PC-3 (cell line): ENCODE measurements around the gene RAB5IF. TPM values are rescaled to one million over a fixed set of nuclear protein-coding genes. Genes with fewer than 3 reads are reported as not detected.

Experiments used
- ATAC-seq: fragments of 200-7000 bp; cut with Tn5 transposase; 2 replicates; pipeline ENCODE4 v1.9.1; 2020; ENCODE audit warnings: mild to moderate bottlenecking, moderate library complexity
- BruUV-seq: library from RNA; stranded (reverse); fragments of 400-500 nt; replicated peaks from 2 replicates; lab custom pipeline; 2021; lab: Mats Ljungman, UMichigan
- CTCF ChIA-PET: fragments of 300-600 bp; sonication (Branson Sonifier 250); formaldehyde crosslinking; loops from one replicate; lab custom pipeline; 2022; ENCODE audit warnings: antibody characterized with exemption; lab: Charles Lee
- POLR2A ChIA-PET: fragments of 300-600 bp; sonication (Branson Sonifier 250); formaldehyde crosslinking; loops from one replicate; lab custom pipeline; 2022; ENCODE audit warnings: antibody characterized with exemption; ENCODE audit not compliant: unreplicated experiment; lab: Charles Lee
- DNase-seq: peaks from one replicate; pipeline ENCODE4 v3.0.0-alpha.2; 2015
- H2AFZ ChIP-seq: fragments of 300-600 bp; sonication (generic); 2 replicates; pipeline ENCODE4 v1.6.0; 2016; ENCODE audit warnings: antibody characterized with exemption, low read length
- H3F3A ChIP-seq: fragments of 300-600 bp; sonication (generic); one replicate; pipeline ENCODE4 v1.6.0; 2017; ENCODE audit warnings: antibody characterized with exemption, low read length, control low read depth, mild to moderate bottlenecking; ENCODE audit not compliant: unreplicated experiment
- H3K27ac ChIP-seq: fragments of 300-600 bp; sonication (generic); 2 replicates; pipeline ENCODE4 v1.5.1; 2016; ENCODE audit warnings: mild to moderate bottlenecking, low read length
- H3K27me3 ChIP-seq: fragments of 300-600 bp; sonication (generic); 2 replicates; pipeline ENCODE4 v1.6.1; 2016; ENCODE audit warnings: low read length, mixed read lengths
- H3K36me3 ChIP-seq: fragments of 300-600 bp; sonication (generic); 2 replicates; pipeline ENCODE4 v1.6.1; 2016; ENCODE audit warnings: low read depth, mixed run types, low read length, mixed read lengths
- H3K4me1 ChIP-seq: fragments of 300-600 bp; sonication (generic); 2 replicates; pipeline ENCODE4 v1.5.1; 2016; ENCODE audit warnings: low read length; ENCODE audit not compliant: insufficient read depth
- H3K4me2 ChIP-seq: fragments of 300-600 bp; sonication (generic); 2 replicates; pipeline ENCODE4 v1.6.0; 2016; ENCODE audit warnings: low read length
- H3K4me3 ChIP-seq: fragments of 300-600 bp; sonication (generic); 2 replicates; pipeline ENCODE4 v1.5.1; 2016; ENCODE audit warnings: mild to moderate bottlenecking, low read length, mixed read lengths
- H3K79me2 ChIP-seq: fragments of 300-600 bp; sonication (generic); 2 replicates; pipeline ENCODE4 v1.6.1; 2017; ENCODE audit warnings: low read length, mixed read lengths
- H3K9ac ChIP-seq: fragments of 300-600 bp; sonication (generic); 2 replicates; pipeline ENCODE4 v1.6.0; 2016; ENCODE audit warnings: mild to moderate bottlenecking, low read length
- H3K9me2 ChIP-seq: fragments of 300-600 bp; sonication (generic); replicated peaks from 2 replicates; pipeline ENCODE4 v1.6.1; 2016; ENCODE audit warnings: mixed run types, low read length, mixed read lengths
- H3K9me3 ChIP-seq: fragments of 300-600 bp; sonication (generic); 2 replicates; pipeline ENCODE4 v1.6.1; 2016; ENCODE audit warnings: low read length, mixed read lengths
- H4K20me1 ChIP-seq: fragments of 300-600 bp; sonication (generic); 2 replicates; pipeline ENCODE4 v1.6.1; 2016; ENCODE audit warnings: low read length, mixed read lengths
- CTCF ChIP-seq: fragments of 300-600 bp; sonication (generic); conservative IDR thresholded peaks from 2 replicates; pipeline ENCODE4 v1.5.1; 2017; ENCODE audit warnings: antibody characterized with exemption, low read depth, mild to moderate bottlenecking, low read length
- EZH2 ChIP-seq: fragments of 300-600 bp; sonication (generic); IDR thresholded peaks from one replicate; pipeline ENCODE4 v1.6.1; 2017; ENCODE audit warnings: antibody characterized with exemption, mild to moderate bottlenecking, low read length; ENCODE audit not compliant: unreplicated experiment
- EZH2phosphoT487 ChIP-seq: fragments of 300-600 bp; sonication (generic); IDR thresholded peaks from 2 replicates; pipeline ENCODE4 v1.6.1; 2018; ENCODE audit warnings: mild to moderate bottlenecking, antibody characterized with exemption, low read length, borderline replicate concordance
- intact Hi-C: fragments of 100-400 bp; cut with micrococcal nuclease; formaldehyde crosslinking; loops from 2 replicates; pipeline ENCODE4 v1.9.0; 2023
- total RNA-seq: library from RNA; depleted of rRNA; stranded (reverse); fragments of >200 nt; gene quantifications from 2 replicates; pipeline ENCODE4 v1.2.3, GENCODE V29; 2014

RAB5IF gene
- total RNA-seq, 1 experiment from 2014 or later: 217 TPM

- ATAC-seq: no peak
Observed at GRCh38 chr20:36655004-36655403, 49.4 kb downstream of the RAB5IF start.

GRCh38 chr20:36656733-36657132, 51.2 kb downstream of the RAB5IF start:
- no peak overlapping the region for H2AFZ ChIP-seq
- no peaks in the 10 kb centered on the region for H3F3A ChIP-seq
- H3K36me3 ChIP-seq: peaks cover 8% of the 10 kb centered on the region
- ATAC-seq (no peak), DNase-seq (no peak)
- H3K4me1 ChIP-seq: no peaks in the 10 kb centered on the region
- intact Hi-C loops: no loop called here
- POLR2A ChIA-PET: no interaction called here
- no peaks in the 10 kb centered on the region for H3K79me2 ChIP-seq
- no peaks in the 10 kb centered on the region for H3K27me3 ChIP-seq
- no peak overlapping the region for H3K27ac ChIP-seq
- TF ChIP-seq EZH2: no peak
- no peak for TF ChIP-seq EZH2phosphoT487
- no peak for TF ChIP-seq CTCF
- no peak overlapping the region for H3K9ac ChIP-seq
- no peak overlapping the region for H3K4me3 ChIP-seq
- BruUV-seq: no TSS peak
- CTCF ChIA-PET: no interaction called here
- no peaks in the 10 kb centered on the region for H3K9me2 ChIP-seq
- no peak overlapping the region for H3K4me2 ChIP-seq
- no peaks in the 10 kb centered on the region for H3K9me3 ChIP-seq
- no peaks in the 10 kb centered on the region for H4K20me1 ChIP-seq

More at GRCh38 chr20:36655004-36655403, 49.4 kb downstream of the RAB5IF start:
- ChIA-PET POLR2A (interaction anchor here (0.5 kb wide), 1 partner anchor 57 kb away, joined by 3 read pairs; no protein-coding TSS in a partner anchor), CTCF (no interaction called here)
- H3K36me3 ChIP-seq: peaks cover 8% of the 10 kb centered on the region
- no peaks in the 10 kb centered on the region for H3K79me2 ChIP-seq
- BruUV-seq: no TSS peak
- no peak overlapping the region for H3K4me2 ChIP-seq
- no peak overlapping the region for H3K4me3 ChIP-seq
- no peaks in the 10 kb centered on the region for H3F3A ChIP-seq
- H3K27me3 ChIP-seq: no peaks in the 10 kb centered on the region
- DNase-seq: no peak
- H2AFZ ChIP-seq: no peak overlapping the region
- intact Hi-C loops: no loop called here
- H3K9me2 ChIP-seq: no peaks in the 10 kb centered on the region
- H3K9me3 ChIP-seq: no peaks in the 10 kb centered on the region
- no peak overlapping the region for H3K9ac ChIP-seq
- TF ChIP-seq CTCF: no peak
- TF ChIP-seq EZH2phosphoT487: no peak
- TF ChIP-seq EZH2: no peak
- H4K20me1 ChIP-seq: no peaks in the 10 kb centered on the region
- H3K27ac ChIP-seq: no peak overlapping the region
- H3K4me1 ChIP-seq: no peaks in the 10 kb centered on the region

- DNase-seq (no peak), ATAC-seq (no peak)
- no TSS peak for BruUV-seq
- CTCF ChIA-PET: no interaction called here
- Histone ChIP-seq H3K4me1 (no peaks in the 10 kb centered on the region), H3K79me2 (no peaks in the 10 kb centered on the region), H3K9me2 (no peaks in the 10 kb centered on the region), H3K9me3 (no peaks in the 10 kb centered on the region), H3K9ac (no peak overlapping the region), H2AFZ (no peak overlapping the region), H3K4me2 (no peak overlapping the region), H3F3A (no peaks in the 10 kb centered on the region), H3K4me3 (no peak overlapping the region), H3K27me3 (no peaks in the 10 kb centered on the region), H4K20me1 (no peaks in the 10 kb centered on the region), H3K27ac (no peak overlapping the region), H3K36me3 (peaks cover 7% of the 10 kb centered on the region)
- intact Hi-C loops: no loop called here
- POLR2A ChIA-PET: no interaction called here
- TF ChIP-seq CTCF: no peak
- no peak for TF ChIP-seq EZH2phosphoT487
- no peak for TF ChIP-seq EZH2
Observed at GRCh38 chr20:36658300-36658699, 52.7 kb downstream of the RAB5IF start.
